ENCODE results near the gene TSNAX.

Gene TSNAX

DNA sequence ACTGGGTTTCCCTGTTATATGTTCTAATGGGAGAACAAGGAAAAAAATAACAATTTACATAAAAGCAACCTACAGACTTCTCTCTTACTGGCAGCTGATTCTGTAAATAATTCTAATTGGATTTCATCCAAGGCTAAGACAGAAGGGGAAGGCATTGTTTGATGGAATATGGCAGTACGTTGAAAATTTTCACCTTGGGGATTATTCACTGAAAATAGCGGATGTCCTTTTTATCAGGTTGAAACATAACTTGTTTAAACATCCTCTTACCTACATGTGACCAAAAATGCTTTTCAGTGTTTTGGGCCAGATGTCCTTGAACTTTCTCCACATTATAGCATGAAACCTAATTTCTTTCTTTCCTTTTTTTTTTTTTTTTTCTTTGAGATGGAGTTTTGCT, 24.9 kb downstream of the TSNAX start:
- Histone ChIP-seq H3K79me2 (ENCODE audit: low read length) (no peaks in the 10 kb centered on the region; the same call in 1 of the 2 replicates), H2AFZ (ENCODE audit: low read length) (no peak overlapping the region), H3K4me1 (ENCODE audit: low read length) (no peaks in the 10 kb centered on the region), H3K9ac (ENCODE audit: low read length) (no peak overlapping the region), H3K4me2 (ENCODE audit: low read depth, low read length) (no peak overlapping the region), H3K9me3 (replicated peaks; ENCODE audit: insufficient read depth, low read length) (no peaks in the 10 kb centered on the region), H3K9me2 (replicated peaks; ENCODE audit: insufficient read depth, low read length) (no peaks in the 10 kb centered on the region), H3K4me3 (ENCODE audit: low read length) (no peak overlapping the region), H3F3A (ENCODE audit: insufficient read depth, low read length) (no peaks in the 10 kb centered on the region), H3K27ac (ENCODE audit: low read length) (no peak overlapping the region), H3K36me3 (replicated peaks; ENCODE audit: insufficient read depth, low read length) (no peaks in the 10 kb centered on the region), H3K27me3 (replicated peaks; ENCODE audit: insufficient read depth, low read length) (no peaks in the 10 kb centered on the region), H4K20me1 (ENCODE audit: insufficient read depth, low read length) (no peaks in the 10 kb centered on the region)
- TF ChIP-seq EZH2 (optimal IDR thresholded peaks at IDR 0.05; ENCODE audit: low read depth, low read length) (no peak), EZH2phosphoT487 (IDR thresholded peaks at IDR 0.05; ENCODE audit: low read length) (no peak), CTCF (IDR thresholded peaks at IDR 0.05; ENCODE audit: low read length) (no peak)
- no peak for DNase-seq

DNA sequence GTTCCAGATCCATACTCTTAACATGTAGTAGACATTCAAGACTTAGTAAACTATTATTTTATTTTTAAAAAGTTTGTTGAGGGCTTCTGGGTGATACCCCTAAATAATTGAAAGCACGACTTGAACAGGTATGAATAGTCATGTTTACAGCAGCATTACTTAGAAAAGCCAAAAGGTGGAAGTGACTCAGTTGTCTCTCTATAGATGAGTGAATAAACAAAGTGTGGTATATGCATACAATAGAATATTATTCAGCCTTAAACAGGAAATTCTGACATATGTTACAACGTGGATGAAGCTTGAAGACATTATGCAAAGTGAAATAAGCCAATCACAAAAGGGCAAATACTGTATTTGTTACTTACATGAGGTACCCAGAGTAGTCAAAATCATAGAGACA, 26.5 kb downstream of the TSNAX start:
- no peaks in the 10 kb centered on the region for H3K9me3 ChIP-seq (replicated peaks; ENCODE audit: insufficient read depth, low read length)
- H2AFZ ChIP-seq (ENCODE audit: low read length) = no peak overlapping the region
- H4K20me1 ChIP-seq (ENCODE audit: insufficient read depth, low read length) = no peaks in the 10 kb centered on the region
- no peak for TF ChIP-seq CTCF (IDR thresholded peaks at IDR 0.05; ENCODE audit: low read length)
- TF ChIP-seq EZH2 (optimal IDR thresholded peaks at IDR 0.05; ENCODE audit: low read depth, low read length) = no peak
- no peak for TF ChIP-seq EZH2phosphoT487 (IDR thresholded peaks at IDR 0.05; ENCODE audit: low read length)
- H3K9me2 ChIP-seq (replicated peaks; ENCODE audit: insufficient read depth, low read length) = no peaks in the 10 kb centered on the region
- no peak overlapping the region for H3K27ac ChIP-seq (ENCODE audit: low read length)
- H3K36me3 ChIP-seq (replicated peaks; ENCODE audit: insufficient read depth, low read length) = no peaks in the 10 kb centered on the region
- no peak overlapping the region for H3K4me2 ChIP-seq (ENCODE audit: low read depth, low read length)
- no peak overlapping the region for H3K9ac ChIP-seq (ENCODE audit: low read length)
- no peaks in the 10 kb centered on the region for H3F3A ChIP-seq (ENCODE audit: insufficient read depth, low read length)
- H3K4me3 ChIP-seq (ENCODE audit: low read length) = no peak overlapping the region
- no peaks in the 10 kb centered on the region for H3K27me3 ChIP-seq (replicated peaks; ENCODE audit: insufficient read depth, low read length)
- no peaks in the 10 kb centered on the region for H3K4me1 ChIP-seq (ENCODE audit: low read length)
- no peak for DNase-seq
- no peaks in the 10 kb centered on the region; the same call in 1 of the 2 replicates for H3K79me2 ChIP-seq (ENCODE audit: low read length)

- Histone ChIP-seq H3K27ac (ENCODE audit: low read length) (no peak overlapping the region), H3F3A (ENCODE audit: insufficient read depth, low read length) (no peaks in the 10 kb centered on the region; the same call in 1 of the 2 replicates), H3K4me1 (ENCODE audit: low read length) (no peaks in the 10 kb centered on the region), H3K4me2 (ENCODE audit: low read depth, low read length) (no peak overlapping the region), H3K27me3 (replicated peaks; ENCODE audit: insufficient read depth, low read length) (no peaks in the 10 kb centered on the region), H3K9me3 (replicated peaks; ENCODE audit: insufficient read depth, low read length) (no peaks in the 10 kb centered on the region), H3K36me3 (replicated peaks; ENCODE audit: insufficient read depth, low read length) (no peaks in the 10 kb centered on the region), H2AFZ (ENCODE audit: low read length) (no peak overlapping the region), H3K4me3 (ENCODE audit: low read length) (no peak overlapping the region), H3K79me2 (ENCODE audit: low read length) (no peaks in the 10 kb centered on the region; the same call in 1 of the 2 replicates), H3K9me2 (replicated peaks; ENCODE audit: insufficient read depth, low read length) (no peaks in the 10 kb centered on the region), H4K20me1 (ENCODE audit: insufficient read depth, low read length) (no peaks in the 10 kb centered on the region), H3K9ac (ENCODE audit: low read length) (no peak overlapping the region)
- no peak for DNase-seq
- no peak for TF ChIP-seq EZH2 (optimal IDR thresholded peaks at IDR 0.05; ENCODE audit: low read depth, low read length)
These were observed 28.9 kb downstream of the TSNAX start for GRCh38 chr1:231557411-231557810.

DNA sequence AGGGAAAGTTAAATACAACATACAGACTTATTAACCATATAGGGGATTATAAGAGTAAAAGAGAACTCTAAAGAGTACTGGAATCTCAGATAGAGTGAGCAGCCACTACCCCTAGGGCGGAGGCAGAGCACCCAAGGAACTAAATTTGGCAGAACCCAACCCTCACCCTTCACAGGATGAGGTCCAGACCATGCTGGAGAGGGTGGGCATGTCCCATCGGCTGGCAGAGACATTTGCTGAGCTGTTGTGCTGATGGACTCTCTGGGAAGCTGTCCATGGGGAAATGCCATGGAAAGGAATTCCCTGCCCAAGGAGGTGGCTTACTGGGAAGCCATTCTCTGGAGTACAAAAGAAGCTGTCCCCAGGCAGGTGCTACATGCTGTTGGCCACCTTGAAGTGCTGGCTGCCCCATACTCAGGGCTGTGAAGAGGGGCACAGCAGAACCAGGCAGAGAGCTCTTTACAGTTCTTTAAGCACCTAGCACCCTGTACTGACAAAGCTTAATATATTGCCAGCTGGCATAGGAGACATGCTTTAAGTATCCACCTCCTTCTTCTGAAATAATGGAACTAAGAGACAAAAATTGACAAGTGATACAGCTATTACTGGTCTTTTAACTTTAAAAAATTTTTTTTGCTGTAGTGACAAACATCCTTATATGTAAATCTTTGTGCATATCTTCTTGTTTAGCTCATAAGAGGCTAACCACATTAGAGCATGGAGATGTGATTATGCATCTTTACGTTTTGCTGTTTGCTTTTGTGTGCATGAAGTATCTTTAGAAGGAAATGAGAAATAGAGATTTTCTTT, 29.6 kb downstream of the TSNAX start:
- Histone ChIP-seq H3K27me3 (replicated peaks; ENCODE audit: insufficient read depth, low read length) (no peaks in the 10 kb centered on the region), H3K4me2 (ENCODE audit: low read depth, low read length) (no peak overlapping the region), H4K20me1 (ENCODE audit: insufficient read depth, low read length) (0 out of 2 replicates have a peak, but pooled peaks cover 3% of the 10 kb centered on the region), H3K27ac (ENCODE audit: low read length) (no peak overlapping the region), H3K36me3 (replicated peaks; ENCODE audit: insufficient read depth, low read length) (no peaks in the 10 kb centered on the region), H3K4me1 (ENCODE audit: low read length) (no peaks in the 10 kb centered on the region), H3K9me2 (replicated peaks; ENCODE audit: insufficient read depth, low read length) (no peaks in the 10 kb centered on the region), H3K4me3 (ENCODE audit: low read length) (no peak overlapping the region), H3K79me2 (ENCODE audit: low read length) (no peaks in the 10 kb centered on the region; the same call in 1 of the 2 replicates), H3F3A (ENCODE audit: insufficient read depth, low read length) (no peaks in the 10 kb centered on the region; the same call in 1 of the 2 replicates), H2AFZ (ENCODE audit: low read length) (no peak overlapping the region), H3K9ac (ENCODE audit: low read length) (no peak overlapping the region), H3K9me3 (replicated peaks; ENCODE audit: insufficient read depth, low read length) (no peaks in the 10 kb centered on the region)
- TF ChIP-seq CTCF (IDR thresholded peaks at IDR 0.05; ENCODE audit: low read length) = no peak
- no peak for TF ChIP-seq EZH2 (optimal IDR thresholded peaks at IDR 0.05; ENCODE audit: low read depth, low read length)
- DNase-seq = no peak

Measured in MM.1S (cell line).